Astrocyte of the hippocampus (primary cell): ENCODE measurements around the gene KYAT1.
"Not testable (repeated sequence)": the region's sequence is repeated elsewhere in the genome, so short reads cannot be mapped to it uniquely, and the experiment has no call there.

Experiments
- DNase-seq: peaks from one replicate; pipeline ENCODE4 v3.0.0; 2011; ENCODE audit warnings: low read depth, low spot score

The KYAT1 gene

GRCh38 chr9:128818839-128819715 is 62.7 kb downstream of the KYAT1 start:
- DNase-seq: no peak

- DNase-seq: peak; percentile 99
These were observed 63.5 kb downstream of the KYAT1 start, which contains the start of gene ENDOG for GRCh38 chr9:128818099-128818838. Gene ENDOG (plus strand): TSS chr9:128818500. CDS start chr9:128818685, 185 bp downstream.

DNA sequence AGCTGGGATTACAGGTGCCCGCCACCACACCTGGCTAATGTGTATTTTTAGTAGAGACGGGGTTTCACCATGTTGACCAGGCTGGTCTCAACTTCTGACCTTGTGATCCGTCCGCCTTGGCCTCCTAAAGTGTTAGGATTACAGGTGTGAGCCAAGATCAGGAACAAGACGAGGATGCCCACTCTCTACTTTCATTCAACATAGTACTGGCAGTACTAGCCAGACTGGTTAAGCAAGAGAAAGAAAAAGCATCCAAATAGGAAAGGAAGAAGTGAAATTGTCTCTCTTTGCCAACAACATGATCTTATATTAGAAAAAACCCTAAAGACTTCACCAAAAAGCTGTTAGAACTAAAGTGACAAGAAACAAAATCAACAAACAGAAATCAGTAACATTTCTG is 70.9 kb downstream of the KYAT1 start:
- DNase-seq: no peak

DNA sequence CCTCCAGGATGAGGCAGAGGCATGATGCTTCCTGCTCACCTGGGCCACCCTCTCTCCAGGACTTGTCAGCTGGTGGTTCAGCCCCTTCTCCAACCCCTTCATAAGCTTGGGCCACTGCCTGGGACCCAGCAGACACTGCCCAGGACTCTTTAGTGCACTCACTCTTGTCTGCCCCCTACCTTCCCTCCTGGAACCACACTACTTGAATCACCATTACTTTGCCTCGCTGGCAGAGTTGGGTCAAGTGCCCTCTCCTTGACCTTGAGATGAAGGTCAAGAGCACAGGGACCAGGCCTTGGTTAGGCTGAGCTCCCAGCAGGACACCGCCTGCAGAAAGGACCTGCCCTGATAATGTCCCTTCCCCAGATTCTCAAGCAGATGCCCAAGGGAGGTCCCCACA is 71.9 kb downstream of the KYAT1 start:
- no peak for DNase-seq

DNA sequence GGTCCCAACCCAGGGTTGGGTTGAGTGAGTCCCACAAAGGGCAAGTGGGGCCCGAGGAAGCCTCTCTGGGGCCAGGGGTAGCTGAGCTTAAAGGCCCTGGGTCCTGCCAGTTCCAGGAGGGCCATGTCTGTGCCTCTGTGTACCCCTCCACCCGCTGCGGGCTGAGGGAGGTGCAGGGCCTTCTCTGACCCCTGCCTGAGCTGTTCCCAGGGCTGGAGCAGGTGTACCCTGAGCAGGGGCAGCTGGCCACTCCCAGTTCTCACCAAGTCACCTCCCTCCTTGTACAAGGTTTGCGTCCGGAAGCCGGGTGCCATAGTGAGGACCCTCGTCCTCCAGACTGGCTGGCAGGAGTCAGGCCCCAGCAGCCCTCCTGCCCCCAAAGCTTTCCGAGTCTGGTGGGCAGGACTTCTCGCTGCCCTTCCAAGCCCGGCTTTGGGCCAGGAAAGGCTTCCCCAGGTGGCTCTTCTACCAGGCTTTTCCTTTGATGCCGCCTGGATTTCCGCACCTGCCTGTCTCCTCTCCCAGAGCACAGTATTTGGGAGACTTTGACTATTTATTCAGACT is 72.6 kb downstream of the KYAT1 start:
- no peak for DNase-seq

DNA sequence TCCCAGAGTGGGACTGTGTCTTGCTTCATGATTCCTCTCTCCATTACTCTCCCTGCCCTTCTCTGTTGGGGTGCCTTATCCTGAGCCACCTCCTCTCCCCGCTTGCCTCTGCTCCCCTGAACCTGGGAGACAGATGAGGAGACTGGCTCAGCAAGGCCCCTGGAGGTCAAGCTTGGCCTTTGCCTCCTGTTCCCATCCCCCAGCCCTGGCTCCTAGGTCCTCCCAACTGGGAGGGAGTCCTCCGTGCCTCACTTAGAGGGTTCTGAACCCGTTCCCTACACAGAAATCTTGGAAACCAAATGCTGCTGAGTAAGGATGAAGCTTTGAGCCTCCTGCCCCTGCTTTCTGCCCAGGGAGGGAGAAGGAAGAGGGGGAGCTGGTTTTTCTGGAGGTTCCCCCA is 73.2 kb downstream of the KYAT1 start:
- no peak for DNase-seq

- DNase-seq: no peak
These were observed 73.9 kb downstream of the KYAT1 start for GRCh38 chr9:128807827-128808226.

DNA sequence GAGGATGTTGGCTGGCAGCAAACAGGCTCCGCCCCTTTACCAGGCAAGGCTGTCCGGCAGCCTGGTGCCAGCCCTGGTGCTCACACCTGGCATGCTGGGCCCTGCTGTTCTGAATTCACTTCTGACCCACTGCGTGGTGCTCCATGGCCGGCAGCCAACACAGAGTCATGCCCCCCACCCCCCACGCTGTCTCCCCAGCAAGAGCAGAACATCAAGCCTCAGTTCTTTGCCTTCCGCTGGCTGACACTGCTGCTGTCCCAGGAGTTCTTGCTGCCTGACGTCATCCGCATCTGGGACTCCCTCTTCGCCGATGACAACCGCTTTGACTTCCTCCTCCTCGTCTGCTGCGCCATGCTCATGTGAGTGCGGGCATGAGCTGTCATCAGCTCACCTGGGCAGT is 76.1 kb downstream of the KYAT1 start:
- no peak for DNase-seq

GRCh38 chr9:128802482-128802881 is 79.3 kb downstream of the KYAT1 start:
- no peak for DNase-seq

DNA sequence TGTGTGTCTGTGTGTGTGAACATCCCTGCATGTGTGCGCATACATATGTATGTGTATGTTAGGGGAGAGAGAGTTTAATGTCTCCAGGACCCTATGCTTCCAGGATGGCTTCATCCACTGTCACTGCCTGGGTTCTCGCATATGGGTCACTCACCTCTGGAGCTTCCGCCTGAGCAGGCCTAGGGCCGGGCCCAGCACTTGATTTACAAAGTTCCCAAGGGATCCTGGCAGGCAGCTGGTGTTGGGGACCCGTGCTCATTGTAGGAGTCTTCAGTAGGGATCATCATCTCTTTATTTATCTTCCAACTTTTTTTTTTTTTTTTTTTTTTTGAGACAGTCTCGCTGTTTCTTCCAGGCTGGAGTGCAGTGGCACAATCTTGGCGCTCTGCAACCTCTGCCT is 81.7 kb downstream of the KYAT1 start:
- DNase-seq: no peak

GRCh38 chr9:128798896-128799295 is 82.9 kb downstream of the KYAT1 start:
- no peak for DNase-seq

GRCh38 chr9:128794961-128795360 is 86.8 kb downstream of the KYAT1 start:
- not testable (repeated sequence) for DNase-seq

DNA sequence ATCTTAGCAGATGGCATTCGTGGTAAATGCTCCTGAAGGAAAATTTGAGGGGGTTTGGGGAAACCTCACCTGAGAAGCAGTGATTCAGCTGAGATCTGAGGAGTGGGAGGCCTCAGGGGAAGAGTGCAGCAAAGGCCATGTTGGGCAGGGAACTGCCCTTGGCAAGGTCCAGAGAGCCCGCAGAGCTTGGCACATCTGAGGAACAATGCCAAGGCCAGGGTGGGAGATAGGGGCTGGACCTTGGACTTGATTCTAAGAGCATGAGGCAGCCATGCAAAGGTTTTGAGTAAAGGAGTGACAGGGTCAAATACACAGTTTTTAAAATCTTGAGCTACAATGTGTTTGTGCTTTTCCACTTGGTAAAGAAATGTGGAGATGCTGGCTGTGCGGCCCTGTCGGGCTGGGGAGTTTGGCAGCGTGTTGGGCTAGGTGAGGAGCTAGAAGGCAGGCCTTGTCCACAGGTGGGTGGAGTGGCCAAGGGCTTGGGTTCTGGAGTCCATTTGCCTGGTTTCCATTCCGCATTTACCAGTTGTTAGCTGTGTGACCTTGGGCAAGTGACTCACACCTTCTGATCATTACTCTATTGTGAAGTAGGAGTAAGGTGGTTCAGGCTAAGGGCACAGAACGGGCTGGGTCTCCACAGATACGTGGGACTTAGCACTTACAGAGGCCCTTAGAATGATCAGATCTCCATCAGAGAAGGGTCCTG is 88.6 kb downstream of the KYAT1 start:
- DNase-seq: no peak

GRCh38 chr9:128792134-128792533 is 89.6 kb downstream of the KYAT1 start:
- DNase-seq: no peak

DNA sequence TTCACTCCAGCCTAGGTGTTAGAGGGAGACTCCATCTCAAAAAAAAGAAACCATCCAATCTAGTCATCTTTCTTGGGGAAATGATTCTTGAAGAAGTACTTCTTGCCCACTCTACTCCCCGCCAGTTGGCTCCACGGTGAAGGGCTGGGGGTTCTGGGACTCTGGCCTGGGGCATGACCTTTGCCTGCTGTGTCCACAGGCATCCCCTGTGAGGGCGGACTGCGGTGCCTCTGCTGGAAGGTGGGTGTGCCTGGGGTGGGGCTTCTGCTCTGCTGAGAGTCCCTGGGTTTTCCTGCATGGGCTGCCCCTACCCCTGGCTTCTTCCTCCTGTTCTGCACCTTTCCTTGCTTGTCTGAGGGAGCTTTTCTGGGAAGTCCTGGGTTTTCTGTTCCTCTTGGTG is 91.2 kb downstream of the KYAT1 start:
- DNase-seq: no peak

DNA sequence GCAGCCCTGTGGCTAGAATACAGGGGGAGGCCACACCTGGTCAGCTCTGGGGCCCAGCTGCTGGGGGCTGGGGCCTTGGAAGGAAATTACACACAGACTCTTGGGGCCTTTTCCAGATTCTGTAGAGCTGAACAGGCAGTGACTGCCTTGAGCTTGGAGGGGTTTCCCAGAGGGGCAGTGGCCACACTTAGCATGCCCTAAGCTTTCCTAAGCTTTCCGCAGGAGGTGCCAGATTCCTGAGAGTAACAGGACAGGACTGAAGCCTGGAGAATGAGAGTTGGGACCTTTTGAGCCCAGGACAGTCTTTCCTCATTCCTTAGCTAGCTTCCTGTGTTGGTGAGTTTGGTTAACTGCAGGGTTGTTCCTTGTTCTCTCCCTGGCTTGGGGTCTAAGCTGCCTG is 93.3 kb downstream of the KYAT1 start:
- DNase-seq: no peak

DNA sequence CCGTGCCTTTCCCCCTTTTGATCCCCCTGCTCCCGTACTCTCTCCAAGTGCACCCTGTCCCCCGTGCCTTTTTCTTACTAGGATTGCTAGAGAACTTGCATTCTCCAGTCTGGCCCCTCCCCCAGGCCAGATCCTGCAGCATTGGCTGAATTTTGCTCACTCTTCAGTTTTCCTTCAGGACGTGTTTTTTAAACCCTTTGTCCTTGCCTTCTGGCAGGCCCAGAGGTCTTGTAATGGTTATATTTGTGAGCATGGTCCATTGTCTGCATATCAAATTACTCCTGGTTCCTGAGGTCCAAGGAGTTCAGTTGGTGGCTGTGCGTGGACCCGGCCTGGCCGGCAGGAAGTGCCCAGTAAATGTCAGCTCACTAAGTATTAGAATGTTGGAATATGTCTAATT is 94.1 kb downstream of the KYAT1 start:
- DNase-seq: peak; percentile 22

- peak; percentile 93 for DNase-seq
These were observed 94.8 kb downstream of the KYAT1 start, which contains the start of gene TBC1D13 for GRCh38 chr9:128786681-128787601. Gene TBC1D13 (plus strand): TSS chr9:128787253. CDS start chr9:128787354, 101 bp downstream.

DNA sequence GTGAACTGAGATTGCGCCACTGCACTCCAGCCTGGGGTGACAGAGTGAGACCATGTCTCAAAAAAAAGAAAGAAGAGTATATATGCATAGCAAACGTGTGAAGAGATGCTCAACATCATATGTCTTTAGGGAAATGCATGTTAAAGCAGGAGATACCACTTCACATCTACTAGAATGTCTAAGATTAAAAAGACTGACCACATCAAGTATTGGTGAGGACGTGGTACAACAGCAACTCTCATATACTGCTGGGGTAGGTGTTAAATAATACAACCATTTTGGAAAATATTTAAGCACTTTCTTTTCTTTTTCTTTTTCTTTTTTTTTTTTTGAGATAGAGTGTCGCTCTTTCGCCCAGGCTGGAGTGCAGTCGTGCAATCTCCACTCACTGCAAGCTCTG is 96.3 kb downstream of the KYAT1 start:
- DNase-seq: no peak
